ENCODE results near the gene RNF149. TPM values are rescaled to one million over a fixed set of nuclear protein-coding genes. Genes with fewer than 3 reads are reported as not detected.

RNF149 gene
- total RNA-seq, 1 donor from 2014 or later, result 94.0 TPM

DNA sequence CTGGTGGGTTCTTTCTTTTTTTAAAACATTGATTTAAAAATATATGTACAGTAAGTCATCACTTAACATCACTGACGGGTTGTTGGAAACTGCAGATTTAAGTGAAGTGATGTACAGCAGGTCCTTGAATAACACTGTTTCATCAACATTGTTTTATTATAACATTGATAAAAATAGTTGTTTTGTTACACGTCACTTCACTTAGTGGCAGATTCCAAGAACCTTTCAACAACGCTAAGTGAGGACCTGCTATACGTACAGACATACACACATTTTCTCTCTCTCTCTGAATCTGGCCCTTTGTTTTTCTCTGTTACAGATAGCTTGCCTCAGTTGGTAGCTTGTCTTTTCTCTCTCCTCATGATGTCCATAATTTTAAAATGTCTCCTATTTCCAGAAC lies 46.4 kb downstream of the RNF149 start:
- Histone ChIP-seq H3K4me1 (no peaks in the 10 kb centered on the region), H3K36me3 (peaks cover 82% of the 10 kb centered on the region), H3K27ac (no peak overlapping the region), H3K9me3 (no peaks in the 10 kb centered on the region), H3K4me3 (no peak overlapping the region), H3K27me3 (no peaks in the 10 kb centered on the region)
- no peak for TF ChIP-seq CTCF (IDR thresholded peaks at IDR 0.05)
- intact Hi-C loops (cut with DNase I), result no loop called here
- no peak for DNase-seq
- no peak for ATAC-seq

GRCh38 chr2:101258804-101259203 lies 49.7 kb downstream of the RNF149 start:
- Histone ChIP-seq H3K4me1 (peaks cover 17% of the 10 kb centered on the region), H3K27ac (no peak overlapping the region), H3K4me3 (no peak overlapping the region), H3K36me3 (peaks cover 52% of the 10 kb centered on the region), H3K27me3 (no peaks in the 10 kb centered on the region), H3K9me3 (no peaks in the 10 kb centered on the region)
- ATAC-seq, result no peak
- no peak for TF ChIP-seq CTCF (IDR thresholded peaks at IDR 0.05)
- intact Hi-C loops (cut with DNase I), result no loop called here
- no peak for DNase-seq

DNA sequence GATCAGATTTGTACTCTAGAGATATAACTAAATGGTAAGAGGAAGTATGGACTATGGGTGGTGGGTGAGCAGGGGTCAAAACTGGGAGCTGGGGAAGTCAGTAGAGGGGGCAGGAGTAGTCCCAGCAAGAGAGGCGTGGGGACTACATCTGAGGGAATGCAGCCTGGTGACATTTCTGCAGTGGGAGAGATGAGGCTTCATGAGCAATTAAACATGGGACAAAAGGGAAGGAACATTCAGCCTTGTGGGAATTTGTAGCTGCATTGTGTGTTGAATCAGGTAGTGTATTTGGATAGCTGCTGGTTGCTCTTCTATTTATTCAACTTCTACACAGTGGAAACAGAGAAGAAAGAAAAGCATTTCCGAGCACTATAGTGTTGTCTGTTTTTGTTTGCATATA lies 52.2 kb downstream of the RNF149 start:
- intact Hi-C loops (cut with DNase I), result no loop called here
- Histone ChIP-seq H3K4me1 (peaks cover 21% of the 10 kb centered on the region), H3K4me3 (no peak overlapping the region), H3K36me3 (peaks cover 30% of the 10 kb centered on the region), H3K27me3 (no peaks in the 10 kb centered on the region), H3K9me3 (no peaks in the 10 kb centered on the region), H3K27ac (no peak overlapping the region)
- no peak for ATAC-seq
- TF ChIP-seq CTCF (IDR thresholded peaks at IDR 0.05), result no peak
- no peak for DNase-seq

DNA sequence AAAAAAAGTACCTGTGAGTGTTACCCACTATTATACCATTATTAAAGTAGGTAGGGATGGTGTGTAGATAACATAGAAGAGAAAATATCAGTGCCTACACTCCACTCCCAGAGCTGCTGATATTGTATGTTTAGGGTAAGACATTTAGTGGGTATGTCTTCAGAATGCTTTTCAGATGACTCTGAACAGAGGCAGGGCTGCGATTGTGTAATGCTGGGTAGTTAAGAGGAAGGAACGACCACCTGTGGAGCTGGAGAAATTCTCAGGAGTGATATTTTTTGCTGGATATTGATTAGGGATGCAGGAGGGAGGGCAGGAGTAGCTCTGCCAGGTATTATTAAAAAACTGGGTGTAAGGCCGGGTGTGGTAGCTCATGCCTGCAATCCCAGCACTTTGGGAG lies 53.0 kb downstream of the RNF149 start:
- H3K9me3 ChIP-seq, result no peaks in the 10 kb centered on the region
- no peak overlapping the region for H3K4me3 ChIP-seq
- no peak for TF ChIP-seq CTCF (IDR thresholded peaks at IDR 0.05)
- H3K27ac ChIP-seq, result no peak overlapping the region
- DNase-seq (no peak), ATAC-seq (no peak)
- peaks cover 23% of the 10 kb centered on the region for H3K36me3 ChIP-seq
- peaks cover 21% of the 10 kb centered on the region for H3K4me1 ChIP-seq
- intact Hi-C loops (cut with DNase I), result no loop called here
- H3K27me3 ChIP-seq, result no peaks in the 10 kb centered on the region

DNA sequence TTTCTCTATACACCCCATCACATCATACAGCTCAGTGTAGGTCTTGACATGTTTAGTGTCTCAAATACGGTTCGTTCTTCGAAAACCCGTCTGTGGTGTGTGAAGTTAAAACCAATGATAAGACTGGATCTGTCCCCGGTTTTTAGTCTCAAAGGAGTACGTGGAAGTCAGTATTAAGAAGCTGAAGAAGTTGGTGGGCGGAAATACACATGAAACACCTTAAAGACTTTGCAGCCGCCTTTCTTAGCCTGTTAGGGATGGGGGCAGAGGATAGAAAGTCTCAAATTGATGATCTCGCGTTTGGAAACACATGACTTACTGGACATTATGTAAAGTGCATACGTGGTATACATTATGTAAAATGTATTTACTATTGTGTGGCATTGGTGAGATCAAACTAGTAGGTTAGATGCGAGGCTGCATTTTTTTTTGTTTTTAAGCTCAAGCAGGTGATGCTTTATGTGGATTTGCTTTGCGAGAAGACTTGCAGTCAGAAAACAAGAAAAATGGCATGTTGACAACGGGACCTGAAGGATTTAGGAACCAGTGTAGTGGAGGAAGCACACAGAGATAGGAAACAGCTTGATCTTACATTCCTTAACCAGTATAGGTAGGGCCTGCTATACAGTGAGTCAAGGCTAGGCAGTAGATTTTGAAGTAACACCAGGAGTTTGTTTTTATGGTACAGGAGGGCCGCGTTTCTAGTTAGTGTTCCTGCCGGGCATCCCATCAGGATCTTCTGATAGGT lies 54.6 kb downstream of the RNF149 start:
- H3K4me3 ChIP-seq, result peak overlapping the region; percentile 99
- ATAC-seq, result no peak
- H3K36me3 ChIP-seq, result peaks cover 15% of the 10 kb centered on the region
- no peak overlapping the region for H3K27ac ChIP-seq
- intact Hi-C loops (cut with DNase I), result no loop called here
- no peak for TF ChIP-seq CTCF (IDR thresholded peaks at IDR 0.05)
- peaks cover 21% of the 10 kb centered on the region for H3K4me1 ChIP-seq
- H3K9me3 ChIP-seq, result no peaks in the 10 kb centered on the region
- DNase-seq, result no peak
- H3K27me3 ChIP-seq, result no peaks in the 10 kb centered on the region

Measured in upper lobe of right lung (tissue), 1 donor.